GM21825 (cell line): Measurements from ENCODE around the gene USP24.

Source experiments
- ATAC-seq: cut with Tn5 transposase; IDR thresholded peaks from one replicate; pipeline ENCODE4 v1.9.1; 2021; ENCODE audit warnings: mild to moderate bottlenecking, moderate library complexity; ENCODE audit not compliant: unreplicated experiment

USP24 gene

GRCh38 chr1:55070293-55071164 is 144.6 kb downstream of the USP24 start:
- ATAC-seq: no peak

GRCh38 chr1:55069280-55069679 is 145.9 kb downstream of the USP24 start:
- no peak for ATAC-seq

GRCh38 chr1:55068638-55069037 is 146.5 kb downstream of the USP24 start:
- ATAC-seq: no peak

GRCh38 chr1:55067914-55068313 is 147.2 kb downstream of the USP24 start:
- ATAC-seq: no peak

GRCh38 chr1:55067022-55067778 is 148.0 kb downstream of the USP24 start:
- no peak for ATAC-seq

- no peak for ATAC-seq
These were observed 149.5 kb downstream of the USP24 start for GRCh38 chr1:55065648-55066047.

- no peak for ATAC-seq
These were observed 150.3 kb downstream of the USP24 start for GRCh38 chr1:55064861-55065263.

- no peak for ATAC-seq
These were observed 151.0 kb downstream of the USP24 start for GRCh38 chr1:55064071-55064581.

- ATAC-seq: no peak
These were observed 151.6 kb downstream of the USP24 start for GRCh38 chr1:55063577-55063942.

GRCh38 chr1:55062801-55063576 is 152.2 kb downstream of the USP24 start:
- ATAC-seq: no peak

GRCh38 chr1:55061706-55062321 is 153.3 kb downstream of the USP24 start:
- ATAC-seq: no peak

GRCh38 chr1:55061000-55061705 is 154.0 kb downstream of the USP24 start:
- ATAC-seq: no peak

GRCh38 chr1:55060133-55060999 is 154.8 kb downstream of the USP24 start:
- no peak for ATAC-seq

GRCh38 chr1:55059302-55060132 is 155.6 kb downstream of the USP24 start:
- no peak for ATAC-seq

GRCh38 chr1:55057956-55058298 is 157.2 kb downstream of the USP24 start:
- ATAC-seq: no peak

- no peak for ATAC-seq
These were observed 157.8 kb downstream of the USP24 start for GRCh38 chr1:55057270-55057955.

GRCh38 chr1:55056632-55056992 is 158.6 kb downstream of the USP24 start:
- no peak for ATAC-seq
